CD4-positive, alpha-beta T cell treated with Interleukin-17A for 1 hour (primary cell): Measurements from ENCODE around the gene NPY.

Experiments used
- DNase-seq: peaks from one replicate; pipeline ENCODE4 v3.0.0-alpha.2; 2020

The NPY gene

DNA sequence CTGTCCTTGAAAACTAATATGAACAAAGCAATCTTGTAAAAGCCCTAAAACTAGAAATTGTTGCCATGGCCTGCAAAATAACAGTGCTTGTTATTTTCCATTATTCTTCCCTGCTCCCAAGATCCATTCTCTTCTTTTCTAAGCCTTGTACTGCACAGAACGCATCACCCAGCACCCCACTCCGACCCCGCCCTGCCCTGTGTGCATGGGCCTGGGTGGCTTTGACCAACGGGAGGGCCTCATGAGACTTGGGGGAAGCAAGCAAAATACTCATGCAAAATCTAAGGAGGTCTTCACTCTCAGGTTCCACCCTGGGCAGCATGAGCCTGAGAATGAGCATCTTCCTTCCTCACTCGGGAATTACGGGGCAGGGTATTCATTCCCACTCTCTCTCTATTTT, 32.4 kb downstream of the NPY start:
- no peak for DNase-seq

DNA sequence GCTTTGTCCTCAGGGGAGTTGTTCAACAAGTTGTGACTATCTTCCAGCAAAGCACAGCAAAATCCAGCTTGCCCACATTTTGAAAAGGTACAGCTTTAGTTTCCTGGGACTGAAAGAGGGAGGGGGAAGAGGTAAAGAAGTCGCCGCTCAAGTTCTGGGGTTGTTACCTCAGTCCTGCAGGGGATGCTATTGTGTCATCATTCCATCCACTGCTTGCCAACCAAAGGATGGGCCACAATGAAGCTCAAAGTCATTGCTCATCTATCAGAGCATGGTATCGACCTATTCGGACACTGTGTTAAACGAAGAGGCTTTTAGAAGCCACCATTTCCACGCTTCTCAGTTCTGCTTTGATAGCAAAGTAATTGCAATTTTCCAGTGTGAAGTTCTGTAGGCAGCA, 34.3 kb downstream of the NPY start:
- no peak for DNase-seq

DNA sequence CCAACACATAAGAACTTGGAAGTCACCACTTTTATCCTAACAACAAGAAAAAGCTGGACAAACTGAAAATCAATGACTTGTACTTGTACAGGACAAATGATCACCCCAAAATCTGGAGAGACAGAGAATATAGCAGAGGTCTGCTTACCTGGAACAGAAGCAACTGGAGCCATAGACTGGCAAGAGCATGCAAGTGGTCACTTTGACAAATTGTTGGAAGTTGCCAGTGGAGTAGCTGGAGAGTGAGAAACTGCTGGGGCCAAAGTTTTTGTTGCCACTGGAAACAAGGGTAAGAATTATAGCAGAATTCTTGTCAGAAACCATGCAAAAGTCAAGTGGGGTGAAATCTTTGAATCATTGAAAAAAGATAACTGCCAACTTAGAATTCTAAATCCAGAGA, 35.2 kb downstream of the NPY start:
- DNase-seq, result no peak

DNA sequence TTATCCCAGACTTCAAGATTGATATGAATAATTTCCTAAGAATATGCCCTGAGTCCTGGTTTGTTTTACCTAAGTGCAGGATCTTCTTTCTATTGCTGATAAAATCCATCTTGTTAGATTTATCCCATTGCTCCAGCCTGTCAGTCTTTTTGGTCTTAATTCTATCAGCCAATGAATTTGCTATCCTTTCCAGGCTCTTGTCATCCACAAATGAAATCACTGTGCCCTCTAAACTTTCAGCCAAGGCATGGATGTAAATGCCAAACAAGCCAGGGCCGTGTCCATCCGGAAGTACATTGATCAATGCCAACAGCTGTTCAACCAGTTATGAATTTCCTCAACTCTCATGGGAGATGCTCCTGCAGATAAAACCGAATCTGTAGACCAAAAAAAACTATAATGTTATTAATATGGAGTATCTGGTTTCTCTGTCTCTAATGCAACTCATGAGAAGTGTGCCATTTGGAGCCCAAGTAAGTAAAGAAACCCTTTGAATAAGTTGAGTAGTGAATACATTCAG, 40.0 kb downstream of the NPY start:
- DNase-seq, result no peak

DNA sequence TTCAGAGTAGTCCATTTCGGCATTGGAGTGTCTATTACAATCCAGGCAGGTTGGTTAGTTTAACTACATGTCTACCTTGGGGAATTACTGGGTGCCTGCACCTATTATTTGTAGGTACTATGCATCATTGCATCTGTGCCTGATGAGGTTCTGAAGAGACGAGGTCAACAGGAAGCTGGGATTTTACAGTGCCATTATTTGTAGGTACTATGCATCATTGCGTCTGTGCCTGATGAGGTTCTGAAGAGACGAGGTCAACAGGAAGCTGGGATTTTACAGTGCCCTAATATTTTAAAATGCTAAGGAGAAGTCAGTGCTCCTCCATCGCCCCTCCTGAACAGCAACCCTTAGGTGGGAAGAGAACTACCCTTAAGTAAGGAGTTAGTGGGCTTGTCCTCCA, 41.7 kb downstream of the NPY start:
- no peak for DNase-seq

DNA sequence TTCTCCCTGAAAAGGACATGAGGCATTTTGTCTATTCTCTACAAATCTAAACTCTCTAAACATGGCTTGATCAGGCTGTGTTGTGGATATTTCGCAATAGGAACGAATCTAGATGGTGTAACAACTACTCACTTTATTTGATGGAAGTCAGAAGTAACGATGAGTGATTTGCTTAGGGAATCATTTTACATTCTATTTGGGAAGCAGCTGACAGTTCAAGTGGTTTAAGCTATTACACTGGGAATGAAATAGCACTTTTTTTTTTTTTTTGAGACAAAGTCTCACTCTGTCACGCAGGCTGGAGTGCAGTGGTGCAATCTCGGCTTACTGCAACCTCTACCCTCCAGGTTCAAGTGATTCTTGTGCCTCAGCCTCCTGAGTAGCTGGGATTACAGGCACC, 44.1 kb downstream of the NPY start:
- no peak for DNase-seq

DNA sequence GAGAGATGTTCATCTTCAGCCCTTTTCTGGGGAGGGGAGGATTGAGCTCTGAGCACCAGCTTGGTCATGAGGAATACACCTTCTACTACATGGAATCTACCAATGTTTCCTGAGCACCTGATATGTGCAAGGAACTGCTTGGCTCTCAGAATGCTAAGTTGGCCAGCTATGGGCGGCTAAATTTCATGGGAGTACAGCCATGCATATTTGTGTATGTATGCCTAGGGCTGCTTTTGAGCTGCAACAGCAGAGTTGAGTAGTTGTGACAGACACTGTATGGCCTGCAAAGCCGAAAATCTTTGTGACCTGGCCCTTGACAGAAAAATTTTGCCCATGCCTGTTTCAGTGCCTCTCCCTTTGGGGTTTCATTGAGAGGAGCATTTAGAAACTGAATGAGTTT, 44.9 kb downstream of the NPY start:
- no peak for DNase-seq

DNA sequence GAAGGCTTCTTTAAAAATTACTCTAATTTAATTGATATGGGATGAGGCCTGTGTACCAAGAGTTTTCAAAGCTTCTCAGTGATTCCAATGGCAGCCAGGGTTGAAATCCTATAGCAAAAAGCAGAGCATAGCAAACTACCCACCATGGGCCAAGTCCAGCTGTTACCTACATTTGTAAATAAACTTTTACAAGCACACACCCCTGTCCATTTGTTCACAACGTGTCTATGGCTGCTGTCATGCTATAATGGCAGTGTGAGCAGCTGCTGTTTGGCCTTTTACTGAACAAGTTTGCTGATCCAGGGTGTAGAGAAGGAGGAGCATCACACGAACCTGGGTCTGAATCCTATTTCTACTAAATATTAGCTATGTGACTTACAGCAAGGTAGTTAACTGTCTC, 50.0 kb downstream of the NPY start:
- DNase-seq, result no peak

DNA sequence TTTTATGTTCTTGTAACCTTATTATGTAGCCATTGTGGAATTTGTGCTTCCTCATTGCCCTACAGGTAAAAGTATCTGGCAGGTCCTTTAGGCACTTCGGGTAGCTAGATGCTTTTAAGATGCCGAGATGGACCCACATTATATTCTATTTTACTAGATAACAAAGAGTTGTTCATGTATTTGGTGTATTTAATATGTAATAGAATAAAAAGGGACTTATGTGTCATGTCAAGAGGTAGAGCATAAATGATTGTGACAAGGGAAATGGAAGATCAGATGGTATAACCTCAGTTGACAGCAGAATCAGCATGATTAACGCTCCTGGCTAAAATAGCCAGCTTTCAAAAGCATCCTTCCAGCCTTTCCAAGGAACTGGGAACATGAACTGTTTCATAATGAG, 50.6 kb downstream of the NPY start:
- DNase-seq, result no peak

DNA sequence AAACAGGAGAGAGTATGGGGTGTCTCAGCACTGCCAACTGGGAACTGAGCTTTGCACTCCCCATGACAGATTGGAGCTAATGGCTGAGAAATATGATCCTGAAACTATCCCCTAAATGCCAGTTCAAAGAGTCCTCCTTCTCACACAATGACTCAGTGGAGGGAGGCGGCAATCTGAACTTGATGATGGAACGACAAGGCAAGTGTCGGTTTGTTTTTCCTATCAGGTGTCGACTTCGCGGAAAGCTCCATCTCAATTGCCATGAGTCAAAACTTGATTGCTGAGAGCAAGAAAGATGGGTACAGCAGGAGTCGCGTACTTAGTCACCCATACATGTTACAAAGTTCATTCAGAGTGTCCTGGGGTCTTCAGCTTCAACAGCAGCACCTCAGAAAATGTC, 52.5 kb downstream of the NPY start:
- DNase-seq, result no peak

DNA sequence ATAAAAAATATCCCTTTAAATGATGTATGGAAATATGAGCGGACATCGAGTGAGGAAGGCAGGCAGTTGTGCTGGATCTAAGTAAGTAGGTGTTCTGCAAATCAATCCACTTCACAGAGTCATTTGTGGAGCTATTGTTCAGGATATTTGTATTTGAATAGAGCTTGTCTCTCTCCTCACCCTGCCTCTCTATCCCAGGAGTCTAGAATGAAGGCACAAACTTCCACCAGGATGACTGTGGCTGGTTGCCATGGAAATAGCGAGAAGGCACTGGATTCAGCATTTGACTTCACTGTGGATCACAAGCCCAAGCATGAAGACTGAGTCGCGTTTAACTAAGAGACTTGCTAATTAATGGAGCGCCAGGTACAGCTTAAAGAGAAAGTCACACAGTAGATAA, 53.2 kb downstream of the NPY start:
- no peak for DNase-seq

DNA sequence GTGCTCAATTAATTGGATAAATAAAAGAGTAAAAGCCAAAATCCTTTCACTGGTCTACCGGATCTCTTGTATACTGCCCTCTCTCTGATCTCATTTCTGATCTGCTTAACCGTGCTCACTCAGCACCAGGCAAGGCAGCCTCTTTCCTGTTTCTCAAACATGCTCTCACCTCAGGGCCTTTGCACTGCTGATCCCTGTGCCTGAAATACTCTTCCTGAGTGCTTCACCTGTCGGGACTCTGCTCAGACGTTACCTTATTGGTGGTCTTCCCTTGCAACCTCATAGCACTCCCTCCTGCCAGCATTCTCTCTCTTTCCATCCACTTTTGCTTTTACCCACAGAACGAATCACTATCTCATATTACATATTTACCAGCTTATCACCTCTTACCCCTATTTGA, 55.6 kb downstream of the NPY start:
- DNase-seq, result no peak

DNA sequence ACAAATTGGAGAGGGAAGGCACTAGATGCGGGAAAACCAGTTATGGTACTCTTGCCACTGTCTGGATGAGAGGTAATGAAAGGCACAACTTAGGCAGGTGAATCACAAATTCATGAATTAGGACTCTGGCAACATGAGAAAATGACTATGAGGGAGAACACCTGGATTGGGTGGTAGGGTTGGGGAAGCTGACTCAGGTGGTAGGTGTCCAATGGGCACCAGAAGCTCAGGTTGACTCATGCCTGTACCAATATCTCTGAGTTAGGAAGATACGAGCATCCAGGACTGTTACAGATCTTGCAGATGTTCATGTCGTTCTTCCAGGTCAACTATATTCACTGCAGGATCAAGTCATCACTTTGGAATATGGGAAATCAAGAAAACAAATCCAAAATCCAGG, 56.7 kb downstream of the NPY start:
- no peak for DNase-seq
